Stimulated activated naive CD8-positive, alpha-beta T cell treated with anti-CD3 and anti-CD28 coated beads, Interleukin-15, amount 100 ng/mL, for 72 hours (primary cell): ENCODE results near the gene ABCC11.
A peak's percentile ranks its signal among the peaks of the same experiment; 100 is the strongest.
"Not testable (repeated sequence)": the region's sequence is repeated elsewhere in the genome, so short reads cannot be mapped to it uniquely, and the experiment has no call there.

ENCODE experiments used
- ATAC-seq: fragments of 150-1000 bp; cut with Tn5 transposase; 2 replicates; pipeline ENCODE4 v1.10.0; 2021; ENCODE audit warnings: mild to moderate bottlenecking, moderate library complexity
- DNase-seq, 2 donors: peaks; one replicate each; pipeline ENCODE4 v3.0.0; 2021 to 2022
- H3K27ac Mint-ChIP-seq, 2 donors: one replicate each; pipeline ENCODE4 v1.8.0; 2022; ENCODE audit warnings: mild to moderate bottlenecking in 2 of 2, mixed read lengths in 2 of 2, moderate library complexity in 2 of 2
- H3K27me3 Mint-ChIP-seq: one replicate; pipeline ENCODE4 v1.8.0; 2022; ENCODE audit warnings: mixed read lengths
- H3K4me1 Mint-ChIP-seq: one replicate; pipeline ENCODE4 v1.8.0; 2022; ENCODE audit warnings: mild to moderate bottlenecking, mixed read lengths
- H3K4me3 Mint-ChIP-seq, 2 donors: one replicate each; pipeline ENCODE4 v1.8.0; 2022; ENCODE audit warnings: mild to moderate bottlenecking in 2 of 2, mixed read lengths in 2 of 2, moderate library complexity in 1 of 2
- H3K9me3 Mint-ChIP-seq, 2 donors: one replicate each; pipeline ENCODE4 v1.8.0; 2022; ENCODE audit warnings: mixed read lengths in 2 of 2

The ABCC11 gene

GRCh38 chr16:48193846-48194245, 53.5 kb downstream of the ABCC11 start:
- H3K4me1 Mint-ChIP-seq = peaks cover under 1% of the 10 kb centered on the region
- H3K4me3 Mint-ChIP-seq = no peak overlapping the region
- ATAC-seq (no peak), DNase-seq (no peak)
- H3K9me3 Mint-ChIP-seq = peaks cover 0 to 7% of the 10 kb centered on the region in 2 donors
- H3K27me3 Mint-ChIP-seq = no peaks in the 10 kb centered on the region
- peak overlapping the region in 1 of 2 donors; percentile 19 for H3K27ac Mint-ChIP-seq

- DNase-seq (no peak), ATAC-seq (peak; percentile 57)
- Mint-ChIP-seq H3K27ac (no peak overlapping the region), H3K4me3 (no peak overlapping the region), H3K9me3 (no peaks in the 10 kb centered on the region), H3K4me1 (peaks cover 10% of the 10 kb centered on the region), H3K27me3 (no peaks in the 10 kb centered on the region)
Measured at GRCh38 chr16:48188449-48189102, 58.8 kb downstream of the ABCC11 start.

DNA sequence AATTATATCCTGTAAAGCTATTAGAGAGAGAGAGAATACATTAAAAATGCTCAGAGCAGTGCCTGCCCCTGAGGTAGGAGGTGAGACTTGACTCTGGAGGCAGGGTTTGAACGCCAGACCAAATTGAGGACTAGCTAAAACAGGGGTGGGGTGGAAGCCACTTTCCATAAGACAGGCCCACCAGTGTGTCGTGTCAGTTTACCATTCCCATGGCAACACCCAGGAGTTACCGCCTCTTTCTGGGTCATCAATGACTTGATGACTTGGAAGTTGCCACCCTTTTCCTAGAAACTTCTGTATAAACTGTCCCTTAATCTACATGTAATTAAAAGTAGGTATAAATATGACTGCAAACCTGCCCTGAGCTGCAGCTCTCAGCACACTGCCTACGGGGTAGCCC, 59.6 kb downstream of the ABCC11 start:
- Mint-ChIP-seq H3K4me1 (peaks cover 10% of the 10 kb centered on the region), H3K9me3 (no peaks in the 10 kb centered on the region), H3K27ac (no peak overlapping the region), H3K4me3 (no peak overlapping the region), H3K27me3 (no peaks in the 10 kb centered on the region)
- no peak for DNase-seq
- ATAC-seq = no peak

- no peaks in the 10 kb centered on the region for H3K9me3 Mint-ChIP-seq
Measured at GRCh38 chr16:48184681-48185080, 62.7 kb downstream of the ABCC11 start.

DNA sequence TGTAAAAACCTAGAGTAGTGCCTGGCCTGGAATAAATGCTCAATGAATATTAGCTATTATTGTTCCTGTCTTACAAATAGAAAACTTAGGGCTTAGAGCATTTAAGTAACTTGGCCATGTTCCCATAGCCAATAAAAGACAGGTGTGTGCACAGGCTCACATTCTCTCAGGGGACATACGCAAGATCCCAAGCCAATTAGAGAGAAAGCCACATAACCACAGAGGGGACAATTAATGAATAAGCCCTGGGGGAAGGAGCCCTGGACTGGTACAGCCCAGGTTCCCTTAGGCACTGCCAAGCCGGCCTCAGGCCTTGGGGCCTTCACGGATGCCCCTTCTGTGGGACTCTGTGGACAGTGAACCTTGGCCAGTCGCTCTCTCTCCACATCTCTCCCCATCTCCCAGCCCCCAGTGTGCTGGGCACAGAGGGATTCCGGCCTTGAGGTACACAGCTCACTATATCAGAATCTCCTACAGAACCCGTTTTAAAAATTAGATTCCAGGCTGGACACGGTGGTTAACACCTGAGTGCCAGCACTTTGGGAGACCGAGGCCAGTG, 64.3 kb downstream of the ABCC11 start:
- Mint-ChIP-seq H3K4me1 (peaks cover 2% of the 10 kb centered on the region), H3K9me3 (no peaks in the 10 kb centered on the region), H3K27me3 (no peaks in the 10 kb centered on the region), H3K27ac (no peak overlapping the region), H3K4me3 (no peak overlapping the region)
- ATAC-seq (no peak), DNase-seq (no peak)

More at GRCh38 chr16:48184681-48185080, 62.7 kb downstream of the ABCC11 start:
- DNase-seq (no peak), ATAC-seq (no peak)
- Mint-ChIP-seq H3K4me1 (peaks cover 10% of the 10 kb centered on the region), H3K27ac (no peak overlapping the region), H3K4me3 (no peak overlapping the region), H3K27me3 (no peaks in the 10 kb centered on the region)

DNA sequence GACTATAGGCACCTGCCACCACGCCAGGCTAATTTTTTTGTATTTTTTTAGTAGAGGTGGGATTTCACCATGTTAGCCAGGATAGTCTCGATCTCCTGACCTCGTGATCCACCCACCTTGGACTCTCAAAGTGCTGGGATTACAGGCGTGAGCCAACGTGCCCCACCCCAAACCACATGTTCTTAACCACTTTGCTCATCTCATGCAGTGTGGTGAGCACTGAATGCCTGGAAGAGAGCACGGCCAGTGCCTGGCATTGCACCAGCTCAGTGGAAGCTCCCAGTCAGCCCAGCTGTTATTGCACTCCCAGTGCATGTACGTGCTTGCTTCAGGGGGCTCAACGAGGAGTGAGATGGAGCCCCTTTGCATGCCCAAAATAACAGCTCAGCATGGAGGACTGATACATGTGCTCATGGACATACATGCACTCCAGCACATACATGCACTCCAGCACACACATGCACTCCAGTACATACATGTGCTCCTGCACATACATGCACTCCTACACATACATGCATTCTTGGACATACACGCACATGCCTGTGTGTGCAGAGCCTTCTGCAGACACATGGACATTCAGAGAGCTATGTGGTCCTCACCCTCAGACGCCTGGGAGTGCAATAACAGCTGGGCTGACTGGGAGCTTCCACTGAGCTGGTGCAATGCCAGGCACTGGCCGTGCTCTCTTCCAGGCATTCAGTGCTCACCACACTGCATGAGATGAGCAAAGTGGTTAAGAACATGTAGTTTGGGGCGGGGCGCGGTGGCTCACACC, 65.4 kb downstream of the ABCC11 start:
- not testable (repeated sequence) for ATAC-seq

GRCh38 chr16:48180868-48181480, 66.4 kb downstream of the ABCC11 start:
- ATAC-seq (no peak), DNase-seq (no peak)
- Mint-ChIP-seq H3K27me3 (peaks cover 12% of the 10 kb centered on the region), H3K9me3 (no peaks in the 10 kb centered on the region), H3K4me3 (no peak overlapping the region), H3K27ac (no peak overlapping the region), H3K4me1 (no peaks in the 10 kb centered on the region)

More for the DNA sequence above, 65.4 kb downstream of the ABCC11 start:
- not testable (repeated sequence) for H3K27me3 Mint-ChIP-seq, H3K9me3 Mint-ChIP-seq, H3K27ac Mint-ChIP-seq, H3K4me3 Mint-ChIP-seq, H3K4me1 Mint-ChIP-seq, DNase-seq

- Mint-ChIP-seq H3K4me1 (no peaks in the 10 kb centered on the region), H3K9me3 (no peaks in the 10 kb centered on the region), H3K4me3 (no peak overlapping the region), H3K27ac (no peak overlapping the region), H3K27me3 (peaks cover 14% of the 10 kb centered on the region)
- DNase-seq = no peak
- ATAC-seq = no peak
Measured at GRCh38 chr16:48176635-48177408, 70.5 kb downstream of the ABCC11 start.

DNA sequence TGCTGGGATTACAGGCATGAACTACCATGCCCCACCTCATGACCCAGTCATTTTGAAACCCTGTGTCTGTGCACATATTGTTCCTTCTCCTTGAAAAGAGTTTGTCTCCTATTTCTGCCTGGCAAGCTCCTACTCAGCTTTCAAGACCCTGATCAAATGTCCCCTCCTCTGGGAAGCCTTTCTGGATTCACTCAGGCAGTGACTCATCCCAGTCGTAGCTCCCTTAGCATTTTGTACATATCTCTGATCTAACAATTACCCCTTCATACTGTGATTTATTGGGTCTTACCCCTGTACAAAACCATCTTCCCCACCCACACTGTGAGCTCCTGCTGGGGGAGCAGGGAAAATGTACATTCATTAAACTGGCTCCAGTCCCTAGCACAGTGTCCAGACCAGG, 73.5 kb downstream of the ABCC11 start:
- no peak overlapping the region for H3K4me3 Mint-ChIP-seq
- ATAC-seq (no peak), DNase-seq (no peak)
- H3K27ac Mint-ChIP-seq = no peak overlapping the region
- H3K27me3 Mint-ChIP-seq = peaks cover 14% of the 10 kb centered on the region
- H3K9me3 Mint-ChIP-seq = no peaks in the 10 kb centered on the region
- no peaks in the 10 kb centered on the region for H3K4me1 Mint-ChIP-seq

DNA sequence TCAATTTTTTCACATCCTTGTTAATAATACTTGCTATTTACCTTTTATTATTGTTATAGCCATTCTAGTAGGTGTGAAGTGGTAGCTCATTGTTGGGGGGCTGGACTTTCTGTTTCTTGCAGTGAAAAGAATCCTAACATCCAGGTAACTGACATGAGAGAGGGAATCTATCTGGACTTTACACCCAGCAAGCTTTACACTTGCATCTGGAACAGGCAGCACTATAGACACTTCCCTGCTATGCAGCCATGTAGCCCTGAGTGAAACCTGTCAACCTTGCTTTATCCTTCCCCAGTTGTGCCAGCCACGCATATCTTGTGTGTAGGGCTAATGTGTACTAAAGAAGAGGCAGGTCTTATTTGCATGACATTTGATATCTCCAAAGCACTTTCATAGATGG, 74.7 kb downstream of the ABCC11 start:
- Mint-ChIP-seq H3K4me3 (no peak overlapping the region), H3K27me3 (peaks cover 14% of the 10 kb centered on the region), H3K4me1 (no peaks in the 10 kb centered on the region), H3K9me3 (no peaks in the 10 kb centered on the region), H3K27ac (no peak overlapping the region)
- ATAC-seq (no peak), DNase-seq (no peak)

GRCh38 chr16:48169896-48170295, 77.4 kb downstream of the ABCC11 start:
- Mint-ChIP-seq H3K4me3 (no peak overlapping the region), H3K27me3 (peaks cover 4% of the 10 kb centered on the region), H3K9me3 (no peaks in the 10 kb centered on the region), H3K27ac (no peak overlapping the region), H3K4me1 (peaks cover 9% of the 10 kb centered on the region)
- DNase-seq (no peak), ATAC-seq (no peak)

DNA sequence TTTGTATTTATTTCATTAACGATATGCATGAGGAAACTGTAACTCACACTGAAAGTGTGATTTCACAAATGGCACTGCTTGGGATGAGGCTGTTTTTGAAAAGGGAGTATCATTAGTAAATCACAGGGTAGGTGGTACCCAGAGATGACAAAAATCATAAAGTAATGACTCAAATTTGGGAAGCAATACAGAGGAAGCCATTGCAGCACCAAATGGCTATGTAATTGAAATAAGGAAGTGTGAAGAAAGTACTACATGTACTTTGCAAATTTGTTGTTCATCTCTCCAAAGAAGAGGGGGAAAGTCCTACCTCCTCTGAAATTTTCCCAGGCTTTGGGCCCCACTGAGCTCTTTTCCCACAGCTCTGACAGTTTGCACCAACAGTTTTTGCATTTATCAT, 79.3 kb downstream of the ABCC11 start:
- ATAC-seq (no peak), DNase-seq (no peak)
- Mint-ChIP-seq H3K4me3 (no peak overlapping the region), H3K27ac (no peak overlapping the region), H3K27me3 (peaks cover 14% of the 10 kb centered on the region), H3K4me1 (peaks cover 12% of the 10 kb centered on the region), H3K9me3 (no peaks in the 10 kb centered on the region)

GRCh38 chr16:48166617-48167016, 80.7 kb downstream of the ABCC11 start:
- DNase-seq, H3K9me3 Mint-ChIP-seq, H3K4me3 Mint-ChIP-seq, ATAC-seq, H3K27ac Mint-ChIP-seq: not testable (repeated sequence)
- Mint-ChIP-seq H3K27me3 (peaks cover 28% of the 10 kb centered on the region), H3K4me1 (peaks cover 12% of the 10 kb centered on the region)

DNA sequence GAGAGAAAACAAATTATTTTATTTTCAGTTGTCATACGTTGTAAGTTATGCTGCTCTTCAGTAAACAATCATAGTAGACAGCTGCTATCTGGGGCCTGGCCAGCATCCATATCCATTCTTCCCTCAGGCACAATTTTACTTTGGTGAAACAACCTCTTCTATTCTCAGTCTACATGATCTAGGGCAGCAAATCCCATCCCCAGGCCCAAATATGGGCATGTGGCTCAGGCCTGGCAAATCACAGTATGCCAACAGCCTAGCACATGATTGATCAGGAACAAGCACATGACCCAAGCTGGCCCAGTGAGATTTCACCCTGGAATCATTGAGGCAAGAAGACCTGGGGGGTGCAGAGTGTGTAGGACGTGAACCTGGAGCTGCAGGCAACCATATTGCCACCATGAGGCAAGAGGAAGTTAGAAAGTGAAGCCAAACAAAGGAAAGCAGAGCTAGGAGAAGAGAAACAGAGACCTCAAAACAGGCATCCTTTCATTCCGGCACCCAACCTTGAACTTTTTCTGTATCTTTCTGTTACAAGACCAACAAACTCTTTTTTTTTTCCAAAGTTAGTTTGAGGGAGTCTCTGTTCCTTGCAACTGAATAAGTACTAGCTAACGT, 81.3 kb downstream of the ABCC11 start:
- Mint-ChIP-seq H3K27ac (no peak overlapping the region), H3K4me1 (peaks cover 12% of the 10 kb centered on the region), H3K27me3 (peaks cover 33% of the 10 kb centered on the region), H3K4me3 (no peak overlapping the region), H3K9me3 (no peaks in the 10 kb centered on the region)
- ATAC-seq = no peak
- no peak for DNase-seq
